ENCODE results near the gene SET.

SET gene

DNA sequence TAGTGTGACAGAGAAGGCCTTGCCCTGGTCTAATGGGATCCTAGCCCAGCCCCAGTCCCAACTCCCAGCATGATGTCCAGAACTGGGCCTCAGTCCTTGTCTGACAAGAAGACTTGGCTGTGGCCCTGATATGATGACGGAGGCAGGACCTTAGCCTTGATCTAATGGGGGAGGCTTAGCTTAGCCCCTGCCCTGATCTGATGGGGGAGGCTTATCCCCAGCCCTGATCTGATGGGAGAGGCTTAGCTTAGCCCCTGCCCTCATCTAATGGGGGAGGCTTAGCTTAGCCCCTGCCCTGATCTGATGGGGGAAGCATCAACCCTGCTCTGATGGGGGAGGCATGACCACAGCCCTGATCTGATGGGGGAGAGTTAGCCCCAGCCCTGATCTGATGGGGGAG is 17.0 kb downstream of the SET start:
- H3K4me3 ChIP-seq (replicated peaks; ENCODE audit: low read depth, low read length) = no peak overlapping the region
- DNase-seq (ENCODE audit: low read depth) = no peak
- TF ChIP-seq, protein P1, sequence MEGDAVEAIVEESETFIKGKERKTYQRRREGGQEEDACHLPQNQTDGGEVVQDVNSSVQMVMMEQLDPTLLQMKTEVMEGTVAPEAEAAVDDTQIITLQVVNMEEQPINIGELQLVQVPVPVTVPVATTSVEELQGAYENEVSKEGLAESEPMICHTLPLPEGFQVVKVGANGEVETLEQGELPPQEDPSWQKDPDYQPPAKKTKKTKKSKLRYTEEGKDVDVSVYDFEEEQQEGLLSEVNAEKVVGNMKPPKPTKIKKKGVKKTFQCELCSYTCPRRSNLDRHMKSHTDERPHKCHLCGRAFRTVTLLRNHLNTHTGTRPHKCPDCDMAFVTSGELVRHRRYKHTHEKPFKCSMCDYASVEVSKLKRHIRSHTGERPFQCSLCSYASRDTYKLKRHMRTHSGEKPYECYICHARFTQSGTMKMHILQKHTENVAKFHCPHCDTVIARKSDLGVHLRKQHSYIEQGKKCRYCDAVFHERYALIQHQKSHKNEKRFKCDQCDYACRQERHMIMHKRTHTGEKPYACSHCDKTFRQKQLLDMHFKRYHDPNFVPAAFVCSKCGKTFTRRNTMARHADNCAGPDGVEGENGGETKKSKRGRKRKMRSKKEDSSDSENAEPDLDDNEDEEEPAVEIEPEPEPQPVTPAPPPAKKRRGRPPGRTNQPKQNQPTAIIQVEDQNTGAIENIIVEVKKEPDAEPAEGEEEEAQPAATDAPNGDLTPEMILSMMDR (IDR thresholded peaks at IDR 0.05; ENCODE audit: low read length, missing control alignments) = no peak

DNA sequence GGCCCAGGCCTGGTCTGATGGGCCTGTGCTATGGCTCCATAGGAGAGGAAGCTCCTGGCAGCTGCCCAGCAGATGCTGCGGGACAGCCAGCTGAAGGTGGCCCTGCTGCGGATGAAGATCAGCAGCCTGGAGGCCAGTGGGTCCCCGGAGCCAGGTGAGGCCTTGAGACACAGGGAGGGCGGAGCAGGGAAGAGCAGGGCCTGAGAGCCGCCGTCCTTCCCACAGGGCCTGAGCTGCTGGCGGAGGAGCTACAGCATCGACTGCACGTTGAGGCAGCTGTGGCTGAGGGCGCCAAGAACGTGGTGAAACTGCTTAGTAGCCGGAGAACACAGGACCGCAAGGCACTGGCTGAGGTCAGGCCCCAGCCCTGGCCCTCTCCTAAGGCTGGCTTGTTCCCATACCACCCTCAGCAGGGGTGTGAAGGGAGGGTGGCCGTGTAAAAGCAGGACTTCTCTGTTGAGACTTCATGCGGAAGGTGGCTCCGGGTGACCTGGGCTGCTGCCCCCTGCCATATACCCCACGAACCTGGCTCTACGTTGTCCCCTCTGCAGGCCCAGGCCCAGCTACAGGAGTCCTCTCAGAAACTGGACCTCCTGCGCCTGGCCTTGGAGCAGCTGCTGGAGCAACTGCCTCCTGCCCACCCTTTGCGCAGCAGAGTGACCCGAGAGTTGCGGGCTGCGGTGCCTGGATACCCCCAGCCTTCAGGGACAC is 17.8 kb downstream of the SET start:
- DNase-seq (ENCODE audit: low read depth) = no peak
- no peak overlapping the region for H3K4me3 ChIP-seq (replicated peaks; ENCODE audit: low read depth, low read length)
- TF ChIP-seq, protein P1 (IDR thresholded peaks at IDR 0.05; ENCODE audit: low read length, missing control alignments) = no peak

GRCh38 chr9:128707446-128707845 is 18.4 kb downstream of the SET start:
- DNase-seq (ENCODE audit: low read depth) = no peak
- H3K4me3 ChIP-seq (replicated peaks; ENCODE audit: low read depth, low read length) = no peak overlapping the region
- TF ChIP-seq, protein P1 (IDR thresholded peaks at IDR 0.05; ENCODE audit: low read length, missing control alignments) = no peak

DNA sequence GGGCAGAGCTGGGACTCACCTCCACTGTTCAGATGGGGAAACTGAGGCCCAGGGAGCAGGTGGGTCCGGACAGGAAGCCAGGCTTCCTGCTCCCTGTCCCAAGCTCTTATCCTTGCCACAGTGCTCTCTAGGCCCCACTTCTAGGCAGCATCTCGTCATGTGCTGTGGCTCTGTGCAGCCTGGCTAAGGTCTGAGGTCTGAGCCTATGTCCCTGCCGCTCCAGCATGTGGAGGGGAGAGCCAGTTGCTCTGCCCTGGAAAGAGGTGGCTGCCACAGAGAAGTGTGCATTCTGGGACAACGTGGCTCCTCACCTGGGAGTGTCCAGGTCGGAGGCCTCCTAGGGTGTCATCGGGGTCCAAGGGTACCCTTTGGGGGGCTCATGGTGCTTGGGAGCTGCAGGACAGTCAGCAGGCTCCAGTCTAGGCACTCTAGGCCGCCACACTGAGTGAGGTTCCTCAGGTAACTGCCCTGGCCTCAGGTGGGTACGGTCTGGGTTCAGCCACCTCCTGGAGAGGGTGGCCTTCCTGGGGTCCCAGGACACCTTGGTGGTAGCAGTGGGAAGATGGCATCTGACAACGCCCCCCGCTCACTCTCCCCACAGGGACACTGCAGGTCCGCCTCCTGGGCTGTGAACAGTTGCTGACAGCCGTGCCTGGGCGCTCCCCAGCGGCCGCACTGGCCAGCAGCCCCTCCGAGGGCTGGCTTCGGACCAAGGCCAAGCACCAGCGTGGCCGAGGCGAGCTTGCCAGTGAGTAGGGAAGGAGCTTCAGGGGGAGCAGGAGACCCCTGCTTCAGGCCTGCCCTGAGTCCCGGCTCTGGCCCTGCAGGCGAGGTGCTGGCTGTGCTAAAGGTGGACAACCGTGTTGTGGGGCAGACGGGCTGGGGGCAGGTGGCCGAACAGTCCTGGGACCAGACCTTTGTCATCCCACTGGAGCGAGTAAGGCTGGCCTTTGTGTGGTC is 23.7 kb downstream of the SET start:
- TF ChIP-seq, protein P1 (IDR thresholded peaks at IDR 0.05; ENCODE audit: low read length, missing control alignments) = no peak
- DNase-seq (ENCODE audit: low read depth) = no peak
- H3K4me3 ChIP-seq (replicated peaks; ENCODE audit: low read depth, low read length) = no peak overlapping the region

- H3K4me3 ChIP-seq (replicated peaks; ENCODE audit: low read depth, low read length) = no peak overlapping the region
- TF ChIP-seq, protein P1 (IDR thresholded peaks at IDR 0.05; ENCODE audit: low read length, missing control alignments) = no peak
- DNase-seq (ENCODE audit: low read depth) = no peak
Measured at GRCh38 chr9:128713411-128713780, 24.4 kb downstream of the SET start.

GRCh38 chr9:128713941-128714573 is 25.0 kb downstream of the SET start:
- TF ChIP-seq, protein P1 (IDR thresholded peaks at IDR 0.05; ENCODE audit: low read length, missing control alignments) = no peak
- no peak overlapping the region for H3K4me3 ChIP-seq (replicated peaks; ENCODE audit: low read depth, low read length)
- DNase-seq (ENCODE audit: low read depth) = no peak

All from fibroblast of pulmonary artery (primary cell).